GM19240 (cell line): Measurements from ENCODE around the gene NTM.
"Not testable (repeated sequence)": the region's sequence is repeated elsewhere in the genome, so short reads cannot be mapped to it uniquely, and the experiment has no call there.

Source experiments
- DNase-seq: peaks from one replicate; pipeline ENCODE4 v3.0.0; 2011; ENCODE audit warnings: low spot score; ENCODE audit not compliant: insufficient read length

Gene NTM

DNA sequence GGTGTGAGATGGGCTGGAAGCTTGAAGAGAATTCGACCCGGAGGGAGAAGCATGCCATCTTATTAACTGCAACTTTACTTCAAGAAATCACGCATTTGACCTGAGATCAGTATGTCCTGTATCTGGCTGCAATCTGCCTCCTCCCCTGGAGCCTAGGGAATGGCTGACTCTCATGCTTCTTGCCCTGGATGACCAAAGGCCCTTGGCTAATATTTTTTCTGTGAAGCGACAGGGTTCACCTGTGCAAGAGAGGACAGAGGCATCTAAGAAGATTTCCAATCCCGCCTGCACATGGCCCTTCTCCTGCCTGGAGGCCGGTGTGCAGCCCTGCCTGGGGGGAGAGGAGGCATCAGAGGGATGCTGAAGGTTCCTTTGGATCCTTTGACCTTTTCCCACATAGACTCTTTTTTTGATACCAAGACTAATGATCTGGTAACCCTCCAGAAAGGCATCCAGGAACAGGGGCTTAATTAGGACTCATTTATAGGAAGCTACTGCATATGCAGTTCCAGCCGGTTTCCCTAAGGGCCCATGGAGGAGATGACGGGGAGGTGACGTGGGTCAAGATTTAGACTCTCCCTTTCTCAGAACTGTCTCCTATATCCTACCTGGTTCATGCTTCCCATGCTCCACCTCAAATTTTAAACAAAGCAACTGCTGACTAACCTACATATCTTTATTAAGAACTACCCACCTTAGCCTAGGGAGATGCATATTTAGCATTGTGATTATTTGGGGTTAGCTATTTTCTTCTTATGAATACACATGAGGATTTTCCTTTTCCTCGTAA lies 50.8 kb downstream of the NTM start:
- DNase-seq, result no peak

DNA sequence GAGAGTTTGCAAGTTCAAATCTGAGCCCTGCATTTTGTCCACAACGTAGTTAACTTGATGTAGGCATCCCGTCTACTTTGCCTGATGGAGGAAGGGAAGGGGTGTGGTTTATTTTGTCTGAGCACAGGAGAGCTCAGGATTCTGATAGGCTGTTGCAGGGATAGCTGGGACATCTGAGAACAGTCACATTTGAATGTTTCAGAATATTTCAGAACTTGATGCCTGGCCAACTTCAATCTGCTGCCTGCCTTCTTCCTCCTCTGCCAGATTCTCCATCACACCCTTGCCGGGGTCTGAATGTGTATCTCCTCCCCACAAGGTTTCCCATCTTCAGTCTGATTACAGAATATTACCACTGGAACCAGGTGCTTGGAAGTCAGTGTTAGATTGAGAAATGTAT lies 51.6 kb downstream of the NTM start:
- DNase-seq, result no peak

DNA sequence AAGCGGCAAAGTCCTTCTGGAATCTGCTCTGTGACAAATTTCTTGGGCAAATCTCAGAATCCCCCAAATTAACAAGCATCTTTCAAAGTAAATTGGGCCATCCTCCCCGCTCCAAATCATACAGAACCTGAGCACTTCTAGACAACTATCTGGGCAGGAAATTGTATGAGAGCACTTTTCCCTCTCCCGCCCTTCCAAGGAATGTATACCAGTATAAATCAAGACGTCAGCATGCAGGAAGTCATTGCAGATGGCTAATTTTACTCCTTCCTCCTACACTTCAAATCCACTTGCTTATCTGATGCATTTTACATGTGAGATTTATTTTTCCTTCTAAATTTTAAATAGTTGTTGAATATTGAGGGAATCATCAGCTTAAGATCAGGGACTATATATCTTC lies 52.1 kb downstream of the NTM start:
- DNase-seq, result no peak

DNA sequence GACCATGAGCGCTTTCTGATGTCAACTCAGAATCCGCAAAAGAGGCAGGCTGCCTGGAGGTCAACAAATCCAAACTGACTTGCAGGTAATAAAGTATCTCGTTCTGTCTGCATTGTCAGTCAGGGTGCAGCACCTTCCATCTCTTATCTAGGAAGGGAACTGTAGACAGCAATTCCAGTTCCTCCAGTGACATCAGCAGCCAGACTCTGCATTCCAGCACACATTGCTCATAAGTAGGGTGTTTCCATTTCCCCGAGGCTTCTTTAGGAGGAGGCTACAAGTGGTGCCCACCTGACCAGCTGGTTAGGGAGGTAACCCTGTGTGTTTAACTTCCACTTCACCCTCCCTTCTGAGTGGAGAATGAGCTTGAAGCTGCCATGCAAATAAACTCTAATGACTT lies 53.3 kb downstream of the NTM start:
- no peak for DNase-seq

DNA sequence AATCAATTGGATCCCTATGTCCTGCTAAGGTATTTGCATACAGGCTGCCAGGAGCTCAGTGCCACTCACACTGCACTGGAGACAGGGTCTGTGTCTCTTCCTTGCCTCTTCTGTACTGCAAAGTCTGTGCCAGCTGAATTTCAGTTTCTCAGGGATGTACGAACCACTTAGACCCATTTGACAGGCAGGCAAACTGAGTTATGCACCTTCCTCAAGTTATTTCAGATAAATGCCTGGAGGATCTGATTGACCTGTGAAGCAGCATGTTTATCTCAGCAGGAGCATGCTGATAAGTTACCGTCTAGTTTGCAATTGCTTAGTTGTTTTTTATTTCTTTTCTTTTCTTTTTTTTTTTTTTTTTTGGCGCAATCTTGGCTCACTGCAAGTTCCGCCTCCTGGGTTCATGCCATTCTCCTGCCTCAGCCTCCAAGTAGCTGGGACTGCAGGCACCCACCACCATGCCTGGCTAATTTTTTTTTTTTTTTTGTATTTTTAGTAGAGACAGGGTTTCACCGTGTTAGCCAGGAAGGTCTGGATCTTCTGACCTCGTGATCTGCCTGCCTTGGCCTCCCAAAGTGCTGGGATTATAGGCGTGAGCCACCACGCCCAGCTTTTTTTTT lies 54.0 kb downstream of the NTM start:
- DNase-seq, result not testable (repeated sequence)

DNA sequence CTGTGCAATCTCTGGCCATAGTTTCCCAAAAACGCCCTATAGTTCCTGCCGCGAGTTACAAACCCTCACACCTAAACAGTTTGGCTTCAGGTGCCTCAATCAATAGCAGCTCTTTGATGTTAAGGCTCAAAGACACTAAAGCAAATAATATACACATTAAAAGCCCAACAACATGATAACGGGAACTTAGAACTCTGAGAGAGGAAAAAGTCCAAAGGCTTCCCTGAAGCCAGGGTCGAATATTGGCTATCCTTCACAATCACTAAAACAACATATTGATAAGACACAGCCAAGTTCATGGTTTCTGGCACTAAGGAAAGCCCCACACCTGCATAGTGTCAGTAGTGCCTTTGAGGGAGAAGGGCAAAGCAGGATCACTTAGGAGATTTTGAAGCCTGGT lies 54.9 kb downstream of the NTM start:
- DNase-seq, result no peak

DNA sequence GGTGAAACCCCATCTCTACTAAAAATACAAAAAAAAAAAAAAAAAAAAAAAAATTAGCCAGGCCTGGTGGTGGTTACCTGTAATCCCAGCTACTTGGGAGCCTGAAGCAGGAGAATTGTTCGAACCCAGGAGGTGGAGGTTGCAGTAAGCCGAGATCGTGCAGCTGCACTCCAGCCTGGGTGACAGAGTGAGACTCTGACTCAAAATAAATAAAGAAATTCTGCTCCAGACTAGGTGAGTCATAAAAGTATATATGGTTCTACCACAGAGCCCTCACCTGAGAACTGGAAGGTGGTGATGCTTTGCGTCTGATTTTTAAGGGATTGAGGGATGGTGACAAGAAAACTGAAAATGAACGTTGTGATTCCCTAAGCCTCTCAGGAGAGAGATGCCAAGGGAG lies 58.4 kb downstream of the NTM start:
- DNase-seq, result no peak

DNA sequence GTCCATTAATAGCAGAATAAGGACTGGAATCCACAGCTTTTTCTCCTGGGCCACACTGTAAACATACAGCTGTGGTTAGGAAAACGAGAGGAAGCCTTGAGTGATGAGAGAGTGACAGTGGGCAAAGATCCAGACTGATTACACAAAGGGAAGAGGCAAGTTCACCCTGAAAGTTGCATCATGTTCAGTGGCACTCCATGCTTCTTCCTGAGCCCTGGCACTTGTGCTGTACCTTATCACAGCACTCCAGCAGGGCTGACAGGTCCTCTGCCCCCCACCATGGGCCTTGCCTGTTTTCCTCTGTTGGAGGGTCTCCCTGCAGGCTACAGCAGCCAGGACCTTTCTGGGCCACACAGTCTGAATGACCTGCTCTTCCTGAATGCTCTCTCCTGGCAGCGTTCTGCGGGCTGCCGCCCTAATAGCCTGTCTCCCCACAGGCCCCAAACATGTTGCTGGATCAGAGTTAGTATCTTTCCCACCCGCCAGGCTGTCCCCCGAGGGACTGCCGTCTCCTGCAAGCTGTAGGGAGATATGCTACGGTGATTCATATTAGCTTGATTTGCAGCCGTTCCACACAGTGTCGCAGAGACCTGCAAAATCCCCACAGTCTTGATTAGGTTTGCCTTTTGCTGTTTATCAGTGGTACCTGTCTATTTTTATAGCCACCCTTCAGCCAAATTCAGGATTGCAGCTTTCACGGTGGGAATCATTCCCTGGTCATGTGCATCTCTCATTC lies 60.2 kb downstream of the NTM start:
- no peak for DNase-seq

DNA sequence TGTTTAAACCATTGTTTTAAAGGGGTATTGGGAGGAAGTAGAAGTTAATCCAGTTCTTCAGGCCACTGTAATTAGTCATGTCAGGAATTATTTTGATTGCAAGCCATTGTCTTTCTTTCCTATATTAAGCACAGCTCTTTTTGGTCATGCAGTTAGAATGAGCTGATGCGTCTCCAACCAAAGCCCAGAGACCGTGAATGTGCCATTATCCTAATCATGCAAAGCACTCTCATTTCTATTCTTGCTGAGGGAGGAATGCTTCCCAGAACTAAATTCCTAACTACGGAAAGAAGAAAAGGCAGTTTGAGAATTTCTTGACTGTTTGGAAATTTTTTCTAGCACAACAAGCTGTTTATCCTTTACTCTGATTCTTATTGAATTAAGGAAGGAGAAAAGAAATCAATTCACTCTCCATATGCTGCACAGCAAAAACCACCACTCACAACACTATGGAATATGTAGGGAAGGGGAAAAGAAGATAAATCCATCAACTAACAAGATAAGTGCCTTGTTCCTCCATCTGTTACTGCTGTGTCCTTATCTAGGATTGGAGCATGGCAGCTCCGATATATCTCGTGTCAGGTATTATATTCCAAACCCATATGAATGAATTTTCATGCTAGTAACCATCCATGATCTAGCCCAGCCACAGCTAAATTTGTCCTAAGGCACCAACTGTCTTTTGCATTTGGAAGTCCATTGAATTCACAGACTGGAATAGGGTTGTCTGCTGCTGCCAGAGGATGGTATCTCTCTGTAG lies 70.8 kb downstream of the NTM start:
- DNase-seq, result no peak

DNA sequence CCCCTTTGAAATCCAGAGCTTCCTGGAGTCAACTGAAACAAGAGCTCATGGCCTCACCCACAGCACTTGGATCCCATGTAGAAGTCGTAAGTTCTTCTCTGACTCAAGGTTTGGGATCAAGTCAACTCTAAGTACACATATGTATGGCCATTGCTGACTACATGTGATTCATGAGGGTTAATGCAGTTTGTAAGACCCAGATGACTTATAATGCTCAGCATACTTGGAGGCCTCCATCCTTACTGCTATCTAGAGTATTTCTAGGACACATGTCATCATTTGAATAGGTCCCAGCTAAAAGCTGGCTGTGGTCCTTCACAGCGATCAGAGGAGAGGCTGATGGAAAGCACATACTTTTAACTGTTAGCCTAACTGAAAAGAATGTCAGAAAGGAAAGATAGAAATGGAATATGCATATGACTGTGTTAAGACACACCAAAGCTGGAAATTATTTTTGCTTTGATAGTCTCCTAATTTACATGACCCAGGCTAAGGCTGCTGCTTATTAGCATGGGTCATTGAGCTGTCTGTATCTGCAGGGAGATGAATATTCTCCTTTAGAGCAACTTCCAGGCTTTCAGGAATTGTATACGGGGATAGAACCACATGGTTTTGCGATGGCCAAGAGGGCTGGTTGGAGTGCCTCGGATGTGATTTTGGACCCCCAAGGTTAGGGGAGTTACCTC lies 76.3 kb downstream of the NTM start:
- no peak for DNase-seq

DNA sequence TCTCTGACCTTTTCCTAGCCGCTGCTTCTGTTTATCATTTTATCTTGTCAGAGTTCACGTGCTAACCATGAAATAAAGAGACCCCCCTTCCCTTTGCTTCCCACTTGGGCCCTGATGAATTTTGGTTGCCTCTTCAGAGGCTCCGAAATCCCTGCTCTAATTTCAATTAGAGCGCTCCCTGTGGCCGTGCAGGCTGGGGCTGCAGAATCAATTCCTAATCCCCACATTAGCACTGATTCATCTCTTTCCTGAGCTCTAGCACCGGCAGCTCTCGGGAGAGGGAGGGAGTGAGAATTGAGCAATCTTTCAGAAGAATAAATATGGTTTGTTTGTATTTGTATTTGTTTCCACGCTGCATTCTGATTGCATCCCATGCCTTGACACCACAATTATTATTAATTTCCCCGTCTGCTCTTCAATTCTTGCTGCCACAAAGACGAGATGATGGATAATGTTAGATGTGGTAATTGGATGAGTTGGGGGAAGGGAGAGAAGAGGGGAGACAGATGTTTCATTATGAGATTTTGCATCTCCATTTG lies 76.9 kb downstream of the NTM start:
- DNase-seq, result no peak

DNA sequence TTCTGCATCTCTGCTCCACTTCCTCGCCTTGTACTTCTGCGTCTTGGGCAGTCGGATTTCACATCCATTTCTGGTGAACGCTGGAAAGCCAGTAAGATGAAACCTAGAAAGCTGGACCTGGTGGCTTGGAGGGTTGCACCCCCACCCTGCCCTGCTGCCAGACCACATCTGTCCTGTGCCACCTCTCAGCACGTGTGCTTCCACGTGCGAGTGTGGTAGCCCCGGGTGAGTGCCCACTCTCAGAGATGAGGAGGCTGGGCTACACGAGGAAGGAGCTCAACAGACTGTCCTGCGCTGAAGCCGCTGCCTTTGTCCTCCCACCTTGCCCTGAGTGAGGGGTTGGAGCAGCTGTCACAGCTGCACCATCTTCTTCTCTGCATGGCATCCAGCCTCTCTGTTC lies 77.5 kb downstream of the NTM start:
- DNase-seq, result no peak

DNA sequence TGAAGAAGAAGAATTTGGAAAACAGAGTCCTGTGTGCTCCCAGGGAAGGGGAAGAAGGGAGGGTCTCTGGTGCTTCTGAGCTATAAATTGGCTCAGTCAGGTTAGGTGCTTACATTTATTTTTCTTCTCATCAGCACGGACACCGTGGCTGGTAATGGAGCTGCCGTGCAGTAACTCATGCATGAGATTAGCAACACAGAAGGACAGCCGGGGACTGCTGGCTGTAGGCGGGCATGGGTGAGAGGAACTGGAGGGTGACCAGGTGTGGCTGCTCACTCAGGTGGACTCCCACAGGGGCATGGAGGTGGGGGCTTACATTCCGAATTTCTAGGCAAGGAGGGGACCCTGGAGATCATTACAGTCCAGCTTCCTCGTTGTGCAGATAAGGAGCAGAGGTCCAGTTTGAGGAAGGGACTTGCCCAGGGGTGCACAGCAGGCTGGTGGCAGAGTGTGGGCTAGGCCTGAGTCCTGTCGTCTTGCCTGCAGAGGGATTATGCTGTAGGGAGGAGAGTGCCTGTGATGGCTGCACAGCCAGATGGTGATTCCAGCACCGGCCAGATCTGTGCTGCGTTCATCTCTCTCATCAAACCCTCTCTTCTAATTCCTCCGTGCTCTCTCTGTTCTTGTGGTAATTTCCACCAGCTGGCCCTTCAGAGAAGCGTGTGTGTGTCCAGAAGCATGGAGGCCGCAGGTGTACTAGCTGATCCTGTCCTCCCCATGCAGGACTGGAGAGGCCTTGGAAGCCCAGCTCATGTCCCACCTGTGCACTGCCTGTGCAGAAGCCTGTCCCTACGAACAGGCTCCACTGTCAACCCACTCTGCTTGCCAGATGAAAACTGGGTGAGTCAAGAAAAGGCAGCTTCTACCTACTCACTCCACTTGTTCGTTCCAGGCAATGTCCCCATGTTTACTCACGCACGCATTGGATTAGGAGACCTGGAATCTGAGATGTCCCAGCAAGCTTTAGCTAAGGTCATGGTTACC lies 78.9 kb downstream of the NTM start:
- DNase-seq, result no peak

DNA sequence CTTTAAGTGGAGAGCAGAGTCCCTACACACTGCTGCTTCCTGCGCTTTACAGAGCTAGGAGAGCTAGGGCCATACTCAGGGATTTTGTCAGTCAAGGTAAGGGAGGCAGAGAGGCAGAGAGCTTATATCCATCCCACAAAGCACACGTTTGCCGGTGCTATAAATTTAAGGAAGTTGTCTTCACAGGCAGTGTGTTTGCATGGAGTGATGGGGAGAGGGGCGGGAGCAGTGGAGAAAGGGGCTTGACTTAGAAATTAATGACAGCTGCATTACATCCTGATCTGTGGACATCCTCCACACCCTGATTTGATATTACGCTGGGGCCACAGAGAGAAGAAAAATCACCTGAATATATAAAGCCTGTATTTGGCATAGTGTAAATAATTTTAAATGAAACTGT lies 84.1 kb downstream of the NTM start:
- DNase-seq, result no peak

DNA sequence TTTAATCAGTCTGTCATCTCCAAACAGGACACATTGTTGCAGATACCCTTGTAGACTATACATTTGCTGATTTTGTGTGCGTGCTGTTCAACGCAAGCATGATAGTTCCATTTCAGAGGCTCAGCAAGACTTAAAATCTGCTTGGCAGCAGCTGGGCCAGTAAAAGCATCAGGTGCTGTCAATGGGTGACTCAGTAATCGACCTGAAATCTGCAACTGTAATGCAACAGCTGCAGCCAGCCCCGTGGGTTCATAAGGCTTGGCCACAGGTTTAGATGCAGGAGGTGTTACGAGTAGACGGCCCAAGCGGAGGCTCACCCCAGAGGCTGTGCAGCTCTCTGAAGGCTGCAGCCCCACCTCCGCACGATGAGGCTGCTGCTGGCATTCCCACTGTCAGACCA lies 84.6 kb downstream of the NTM start:
- DNase-seq, result no peak

DNA sequence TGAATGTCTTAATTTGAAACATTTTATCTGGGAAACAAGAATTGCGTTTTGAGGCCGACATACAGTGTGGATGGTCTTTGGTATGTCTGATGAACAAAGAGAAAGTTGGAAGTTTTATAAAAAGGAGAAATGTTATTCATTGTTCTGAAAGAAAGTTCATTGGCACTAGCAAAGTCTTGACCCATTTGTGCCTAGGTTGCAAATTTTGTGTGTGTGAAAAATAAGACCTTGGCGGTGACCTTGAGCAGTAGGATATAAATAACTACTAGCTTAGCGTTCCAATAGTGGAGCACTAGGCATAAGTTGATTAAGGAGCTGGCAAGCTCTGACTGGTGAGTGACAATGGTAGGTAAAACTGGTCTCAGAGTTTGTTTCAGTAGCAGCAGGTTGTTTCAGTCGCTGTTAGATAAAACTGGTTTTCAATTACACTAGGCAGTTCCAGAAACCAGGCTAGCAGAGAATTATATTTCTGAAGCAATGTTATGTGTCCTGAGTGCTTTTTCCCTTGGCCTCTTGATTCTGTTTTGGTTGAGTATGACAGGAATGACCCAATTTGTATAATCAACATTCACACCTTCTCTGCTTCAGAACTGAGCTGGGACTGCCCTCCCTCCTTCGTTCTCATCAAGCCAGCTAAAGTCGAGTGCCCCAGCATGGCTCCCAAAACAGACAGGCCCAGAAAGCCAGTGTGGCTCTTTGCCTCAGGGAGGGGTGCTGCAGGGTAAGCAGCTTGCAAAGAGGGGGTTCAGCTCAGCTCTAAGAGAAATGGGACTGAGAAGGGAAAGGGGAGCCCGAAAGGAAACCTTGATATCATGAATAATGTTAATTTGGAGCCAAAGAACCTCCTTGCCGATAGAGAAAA lies 85.7 kb downstream of the NTM start:
- DNase-seq, result no peak

DNA sequence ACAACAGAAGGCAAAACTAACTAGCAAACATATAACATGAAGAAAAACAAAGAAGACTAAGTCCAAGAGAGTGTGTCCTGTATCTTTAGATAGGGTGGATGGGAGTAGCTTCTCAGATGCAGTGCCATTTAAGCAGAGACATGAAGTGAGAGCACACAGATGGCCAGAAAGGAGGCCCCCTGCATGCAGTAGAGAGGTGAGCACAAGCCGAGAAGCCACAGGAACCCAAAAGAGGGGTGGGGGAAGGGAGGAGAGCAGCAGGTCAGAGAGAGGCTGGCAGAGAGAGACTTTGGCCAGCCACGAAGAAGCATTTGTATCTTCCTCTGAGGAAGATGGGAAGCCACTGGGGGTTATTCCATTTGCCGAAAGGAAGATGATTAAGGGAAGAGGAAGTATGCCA lies 86.7 kb downstream of the NTM start:
- DNase-seq, result no peak

DNA sequence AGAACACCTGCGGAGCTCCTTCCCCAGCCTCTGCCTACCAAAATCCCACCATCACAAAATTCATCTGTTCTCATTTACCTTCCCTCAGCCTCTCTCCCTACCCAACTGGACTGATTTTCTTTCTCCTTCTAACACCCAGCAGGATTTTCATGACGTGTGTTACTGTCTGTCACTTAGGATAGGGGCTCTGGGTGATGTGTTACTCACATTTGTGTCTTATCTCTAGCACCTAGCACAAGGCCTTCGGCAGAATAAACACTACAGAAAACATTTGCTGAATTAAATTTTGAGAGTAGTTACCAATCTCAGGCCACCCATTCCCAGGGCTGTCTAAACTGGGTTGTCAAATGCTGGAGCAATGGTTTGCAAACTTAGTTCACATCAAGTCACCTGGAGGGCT lies 88.0 kb downstream of the NTM start:
- DNase-seq, result no peak

DNA sequence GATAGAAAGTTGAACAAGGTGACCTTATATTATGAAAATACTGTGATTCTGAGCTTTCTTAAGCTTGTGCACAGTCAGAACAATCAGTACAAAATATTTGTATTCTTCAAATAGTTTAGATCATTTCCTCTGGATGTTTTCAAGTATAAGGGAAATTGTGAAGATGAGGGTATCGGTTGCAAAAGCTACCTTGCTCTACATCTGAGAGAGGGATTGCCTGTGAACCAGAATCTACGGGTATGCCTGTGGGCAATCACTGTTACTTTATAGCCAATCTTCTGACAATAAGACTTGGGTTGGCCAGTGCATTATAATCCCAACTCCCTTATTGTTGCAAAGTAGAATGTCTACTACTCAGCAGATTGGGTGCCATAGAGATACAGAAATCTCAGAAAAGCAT lies 90.5 kb downstream of the NTM start:
- DNase-seq, result no peak
